ENCODE results near the gene FAM83B. TPM values are rescaled to one million over a fixed set of nuclear protein-coding genes. Genes with fewer than 3 reads are reported as not detected.
"Not testable (repeated sequence)": the region's sequence is repeated elsewhere in the genome, so short reads cannot be mapped to it uniquely, and the experiment has no call there.

Gene FAM83B
- total RNA-seq, 1 donor from 2014 or later: 11.3 TPM

DNA sequence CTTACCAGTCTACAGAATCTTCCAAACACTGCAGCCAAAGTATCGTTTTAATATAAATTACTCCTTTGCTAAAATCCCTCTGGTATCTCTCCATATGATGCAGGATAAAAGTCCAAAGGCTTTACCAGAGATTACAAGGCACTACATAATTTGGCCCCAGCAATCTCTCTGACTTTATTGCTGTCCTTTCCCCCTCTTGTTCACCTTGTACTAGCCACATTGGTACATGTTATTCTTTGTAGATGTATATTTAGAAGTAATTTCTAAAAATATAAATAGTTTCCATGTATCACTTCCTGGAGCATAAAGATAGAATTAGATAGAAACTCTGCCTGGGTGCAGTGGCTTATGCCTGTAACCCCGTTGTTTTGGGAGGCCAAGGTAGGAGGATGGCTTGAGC is 28.7 kb upstream of the FAM83B start:
- no peak for DNase-seq (ENCODE audit: extremely low spot score, unreplicated experiment)
- H3K4me3 Mint-ChIP-seq: no peak overlapping the region
- TF ChIP-seq, protein P1, sequence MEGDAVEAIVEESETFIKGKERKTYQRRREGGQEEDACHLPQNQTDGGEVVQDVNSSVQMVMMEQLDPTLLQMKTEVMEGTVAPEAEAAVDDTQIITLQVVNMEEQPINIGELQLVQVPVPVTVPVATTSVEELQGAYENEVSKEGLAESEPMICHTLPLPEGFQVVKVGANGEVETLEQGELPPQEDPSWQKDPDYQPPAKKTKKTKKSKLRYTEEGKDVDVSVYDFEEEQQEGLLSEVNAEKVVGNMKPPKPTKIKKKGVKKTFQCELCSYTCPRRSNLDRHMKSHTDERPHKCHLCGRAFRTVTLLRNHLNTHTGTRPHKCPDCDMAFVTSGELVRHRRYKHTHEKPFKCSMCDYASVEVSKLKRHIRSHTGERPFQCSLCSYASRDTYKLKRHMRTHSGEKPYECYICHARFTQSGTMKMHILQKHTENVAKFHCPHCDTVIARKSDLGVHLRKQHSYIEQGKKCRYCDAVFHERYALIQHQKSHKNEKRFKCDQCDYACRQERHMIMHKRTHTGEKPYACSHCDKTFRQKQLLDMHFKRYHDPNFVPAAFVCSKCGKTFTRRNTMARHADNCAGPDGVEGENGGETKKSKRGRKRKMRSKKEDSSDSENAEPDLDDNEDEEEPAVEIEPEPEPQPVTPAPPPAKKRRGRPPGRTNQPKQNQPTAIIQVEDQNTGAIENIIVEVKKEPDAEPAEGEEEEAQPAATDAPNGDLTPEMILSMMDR (conservative IDR thresholded peaks at IDR 0.05): no peak
- no peaks in the 10 kb centered on the region for H3K9me3 Mint-ChIP-seq
- no peaks in the 10 kb centered on the region for H3K36me3 Mint-ChIP-seq
- no peaks in the 10 kb centered on the region for H3K4me1 Mint-ChIP-seq (ENCODE audit: unreplicated experiment)
- H3K27me3 Mint-ChIP-seq: no peaks in the 10 kb centered on the region
- peak overlapping the region; percentile 45 for H3K27ac Mint-ChIP-seq

DNA sequence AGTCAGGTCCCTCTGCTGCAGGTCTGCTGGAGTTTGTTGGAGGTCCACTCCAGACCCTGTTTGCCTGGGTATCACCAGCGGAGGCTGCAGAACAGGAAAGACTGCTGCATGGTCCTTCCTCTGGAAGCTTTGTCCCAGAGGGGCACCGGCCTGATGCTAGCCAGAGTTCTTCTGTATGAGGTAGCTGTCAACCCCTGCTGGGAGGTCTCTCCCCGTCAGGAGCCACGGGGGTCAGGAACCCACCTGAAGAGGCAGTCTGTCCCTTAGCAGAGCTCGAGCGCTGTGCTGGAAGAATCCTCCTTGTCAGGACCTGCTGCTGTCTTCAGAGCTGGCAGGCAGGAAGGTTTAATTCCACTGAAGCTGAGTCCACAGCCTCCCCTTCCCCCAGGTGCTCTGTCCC is 22.3 kb upstream of the FAM83B start:
- H3K27ac Mint-ChIP-seq; DNase-seq (ENCODE audit: extremely low spot score, unreplicated experiment); H3K27me3 Mint-ChIP-seq; H3K36me3 Mint-ChIP-seq; H3K4me3 Mint-ChIP-seq; H3K4me1 Mint-ChIP-seq (ENCODE audit: unreplicated experiment); H3K9me3 Mint-ChIP-seq: not testable (repeated sequence)

GRCh38 chr6:54827010-54827409 is 19.6 kb upstream of the FAM83B start:
- H3K4me1 Mint-ChIP-seq (ENCODE audit: unreplicated experiment): no peaks in the 10 kb centered on the region
- DNase-seq (ENCODE audit: extremely low spot score, unreplicated experiment): no peak
- H3K27me3 Mint-ChIP-seq: no peaks in the 10 kb centered on the region
- peaks cover 5% of the 10 kb centered on the region for H3K9me3 Mint-ChIP-seq
- TF ChIP-seq, protein P1 (conservative IDR thresholded peaks at IDR 0.05): no peak
- H3K4me3 Mint-ChIP-seq: no peak overlapping the region
- H3K27ac Mint-ChIP-seq: no peak overlapping the region
- no peaks in the 10 kb centered on the region for H3K36me3 Mint-ChIP-seq

GRCh38 chr6:54830216-54830615 is 16.4 kb upstream of the FAM83B start:
- Mint-ChIP-seq H3K27ac (no peak overlapping the region), H3K4me3 (no peak overlapping the region), H3K36me3 (no peaks in the 10 kb centered on the region), H3K4me1 (ENCODE audit: unreplicated experiment) (no peaks in the 10 kb centered on the region), H3K9me3 (no peaks in the 10 kb centered on the region), H3K27me3 (no peaks in the 10 kb centered on the region)
- TF ChIP-seq, protein P1 (conservative IDR thresholded peaks at IDR 0.05): no peak
- DNase-seq (ENCODE audit: extremely low spot score, unreplicated experiment): no peak

DNA sequence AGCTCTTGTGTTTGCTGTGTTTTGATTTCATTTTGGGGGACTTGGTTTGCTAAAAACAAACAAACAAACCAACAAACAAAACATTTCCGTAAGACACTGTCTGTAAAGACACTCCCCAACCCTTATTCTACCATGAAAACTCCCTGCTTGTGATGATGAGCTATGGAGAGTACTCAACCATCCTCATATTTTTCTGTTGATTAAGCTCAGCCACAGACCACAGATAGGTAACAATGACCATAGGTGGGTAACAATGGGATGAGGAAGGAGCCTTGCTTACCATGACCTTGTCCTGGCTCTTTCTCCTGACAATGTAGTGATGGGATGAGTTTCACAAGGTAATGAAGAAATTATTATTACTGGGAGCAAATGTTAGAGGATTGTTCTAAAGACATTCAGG is 11.4 kb upstream of the FAM83B start:
- no peak overlapping the region for H3K4me3 Mint-ChIP-seq

DNA sequence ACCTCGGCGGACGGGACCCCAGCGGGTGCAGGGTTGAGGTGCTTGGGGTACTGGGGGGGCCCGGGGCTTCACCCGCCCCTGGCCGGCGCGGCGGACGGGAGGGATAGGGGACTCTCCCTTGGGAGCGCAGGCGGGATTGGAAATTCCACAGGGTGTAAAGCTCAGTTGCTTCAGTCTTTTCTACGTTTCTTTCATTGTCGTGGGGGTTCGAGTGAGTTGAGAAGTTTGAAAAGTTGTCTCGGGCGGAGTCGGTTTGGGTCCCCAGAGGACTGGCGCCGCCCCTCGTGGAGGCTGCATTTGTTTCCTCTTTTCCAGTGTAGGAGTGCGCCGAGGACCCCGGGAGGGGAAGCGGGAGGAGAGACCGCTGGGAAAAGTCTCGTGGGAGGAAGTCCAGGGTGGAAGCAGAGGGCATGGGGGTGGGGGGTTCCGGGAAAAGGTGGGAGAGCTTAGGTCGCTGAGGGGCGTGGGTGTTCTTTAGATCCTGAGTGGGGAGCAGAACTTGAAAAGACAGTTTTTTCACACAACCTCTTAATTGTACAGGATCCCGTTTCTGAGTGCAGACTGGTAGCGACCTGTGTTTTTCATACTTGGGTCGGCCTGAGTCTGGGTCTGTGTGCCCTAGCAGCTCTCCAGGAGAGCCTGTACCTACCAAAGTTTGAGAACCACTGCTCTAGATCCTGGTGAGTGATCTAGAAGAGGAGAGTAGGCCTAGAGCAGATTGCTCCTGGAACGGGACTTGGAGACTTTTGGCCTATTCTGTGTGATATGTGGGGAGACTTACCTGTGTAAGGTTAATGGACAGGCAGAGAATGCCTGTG is 495 bp downstream of the FAM83B start:
- no peaks in the 10 kb centered on the region for H3K9me3 Mint-ChIP-seq
- no peak for DNase-seq (ENCODE audit: extremely low spot score, unreplicated experiment)
- peaks cover 43% of the 10 kb centered on the region for H3K27me3 Mint-ChIP-seq
- peak overlapping the region; percentile 93 for H3K27ac Mint-ChIP-seq
- H3K4me1 Mint-ChIP-seq (ENCODE audit: unreplicated experiment): peaks cover 11% of the 10 kb centered on the region
- TF ChIP-seq, protein P1 (conservative IDR thresholded peaks at IDR 0.05): no peak
- H3K36me3 Mint-ChIP-seq: no peaks in the 10 kb centered on the region
- peak overlapping the region; percentile 96 for H3K4me3 Mint-ChIP-seq

More for the DNA sequence above, 11.4 kb upstream of the FAM83B start:
- H3K36me3 Mint-ChIP-seq: no peaks in the 10 kb centered on the region
- TF ChIP-seq, protein P1 (conservative IDR thresholded peaks at IDR 0.05): no peak
- no peak for DNase-seq (ENCODE audit: extremely low spot score, unreplicated experiment)
- no peaks in the 10 kb centered on the region for H3K4me1 Mint-ChIP-seq (ENCODE audit: unreplicated experiment)
- H3K27me3 Mint-ChIP-seq: no peaks in the 10 kb centered on the region
- H3K9me3 Mint-ChIP-seq: no peaks in the 10 kb centered on the region
- H3K27ac Mint-ChIP-seq: no peak overlapping the region
